ENCODE measurements around the gene FGF14.

GRCh38 chr13:102103469-102103868 is 298.4 kb downstream of the FGF14 start:
- TF ChIP-seq CTCF (IDR thresholded peaks at IDR 0.05) (no peak), POLR2A (IDR thresholded peaks at IDR 0.05) (no peak)

Measured in lower leg skin (tissue), 3 donors.